ENCODE measurements around the gene COL9A2.

The COL9A2 gene

GRCh38 chr1:40301541-40302299 is 15.4 kb downstream of the COL9A2 start:
- no peaks in the 10 kb centered on the region for H3F3A ChIP-seq (ENCODE audit: insufficient read depth)
- no peaks in the 10 kb centered on the region for H3K9me2 ChIP-seq (replicated peaks; ENCODE audit: insufficient read depth, low read length)
- no peak overlapping the region for H3K4me3 ChIP-seq (ENCODE audit: insufficient read depth, low read length, poor library complexity, severe bottlenecking)
- H3K27ac ChIP-seq (ENCODE audit: low read depth, low read length) = no peak overlapping the region
- no peaks in the 10 kb centered on the region for H4K20me1 ChIP-seq (ENCODE audit: low read depth, low read length)
- TF ChIP-seq EZH2phosphoT487 (conservative IDR thresholded peaks at IDR 0.05; ENCODE audit: low read length) (no peak), CTCF (IDR thresholded peaks at IDR 0.05; ENCODE audit: insufficient read depth, low read length, poor library complexity, severe bottlenecking) (no peak)
- H3K4me2 ChIP-seq (ENCODE audit: low read depth, low read length, poor library complexity, severe bottlenecking) = no peak overlapping the region
- no peaks in the 10 kb centered on the region for H3K9me3 ChIP-seq (ENCODE audit: insufficient read depth, low read length)
- H2AFZ ChIP-seq (ENCODE audit: low read depth, low read length, severe bottlenecking) = no peak overlapping the region
- no peaks in the 10 kb centered on the region for H3K79me2 ChIP-seq (ENCODE audit: insufficient read depth, low read length)
- H3K36me3 ChIP-seq (ENCODE audit: low read length) = no peaks in the 10 kb centered on the region
- H3K9ac ChIP-seq (ENCODE audit: low read length) = no peak overlapping the region
- H3K27me3 ChIP-seq (ENCODE audit: low read length) = no peaks in the 10 kb centered on the region

DNA sequence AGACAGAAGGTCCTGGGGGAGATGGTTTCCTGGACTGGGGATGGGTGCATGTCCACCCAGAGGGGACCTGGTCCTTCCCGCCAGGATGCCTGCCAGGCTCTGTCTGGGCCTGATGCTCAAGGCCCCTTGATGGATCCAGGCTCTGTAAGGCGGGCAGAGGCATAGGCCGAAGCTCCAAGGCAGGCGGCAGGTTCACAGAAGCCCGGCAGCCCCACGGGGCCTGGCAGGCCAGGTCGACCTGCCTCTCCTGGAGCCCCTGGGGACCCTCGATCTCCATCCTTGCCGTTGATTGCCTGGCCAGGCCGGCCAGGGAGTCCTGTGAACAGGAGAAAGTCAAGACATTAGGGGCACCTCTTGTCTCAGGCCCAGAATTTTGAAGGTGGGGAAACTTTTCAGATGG is 16.0 kb downstream of the COL9A2 start:
- H3K9me3 ChIP-seq (ENCODE audit: insufficient read depth, low read length) = no peaks in the 10 kb centered on the region
- H3K9ac ChIP-seq (ENCODE audit: low read length) = no peak overlapping the region
- no peaks in the 10 kb centered on the region for H3F3A ChIP-seq (ENCODE audit: insufficient read depth)
- H3K27ac ChIP-seq (ENCODE audit: low read depth, low read length) = no peak overlapping the region
- no peaks in the 10 kb centered on the region for H3K9me2 ChIP-seq (replicated peaks; ENCODE audit: insufficient read depth, low read length)
- no peak overlapping the region for H3K4me3 ChIP-seq (ENCODE audit: insufficient read depth, low read length, poor library complexity, severe bottlenecking)
- H4K20me1 ChIP-seq (ENCODE audit: low read depth, low read length) = no peaks in the 10 kb centered on the region
- H3K4me2 ChIP-seq (ENCODE audit: low read depth, low read length, poor library complexity, severe bottlenecking) = no peak overlapping the region
- no peaks in the 10 kb centered on the region for H3K36me3 ChIP-seq (ENCODE audit: low read length)
- TF ChIP-seq CTCF (IDR thresholded peaks at IDR 0.05; ENCODE audit: insufficient read depth, low read length, poor library complexity, severe bottlenecking) (no peak), EZH2phosphoT487 (conservative IDR thresholded peaks at IDR 0.05; ENCODE audit: low read length) (no peak)
- H3K27me3 ChIP-seq (ENCODE audit: low read length) = no peaks in the 10 kb centered on the region
- H3K79me2 ChIP-seq (ENCODE audit: insufficient read depth, low read length) = no peaks in the 10 kb centered on the region
- H2AFZ ChIP-seq (ENCODE audit: low read depth, low read length, severe bottlenecking) = no peak overlapping the region

DNA sequence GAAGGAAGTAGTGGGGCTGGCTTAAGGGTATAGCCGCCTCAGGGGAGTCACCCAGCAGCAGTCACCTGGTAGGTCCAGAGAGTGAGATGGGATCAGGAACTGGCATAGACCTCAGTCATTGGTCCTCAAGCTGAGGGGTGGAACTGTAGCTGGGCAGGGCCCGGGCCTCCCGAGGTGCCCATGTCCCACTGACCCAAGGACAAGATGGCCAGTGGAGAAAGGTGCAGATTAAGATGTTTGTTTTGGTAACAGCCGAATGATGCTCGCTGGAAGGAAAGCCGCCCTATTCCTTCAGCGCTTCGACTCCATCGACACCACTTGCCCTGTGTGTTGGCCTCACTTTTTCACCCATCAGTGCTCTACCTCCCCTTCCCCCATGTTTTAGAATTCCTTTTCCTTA is 16.4 kb downstream of the COL9A2 start:
- no peaks in the 10 kb centered on the region for H4K20me1 ChIP-seq (ENCODE audit: low read depth, low read length)
- no peak overlapping the region for H3K4me2 ChIP-seq (ENCODE audit: low read depth, low read length, poor library complexity, severe bottlenecking)
- TF ChIP-seq CTCF (IDR thresholded peaks at IDR 0.05; ENCODE audit: insufficient read depth, low read length, poor library complexity, severe bottlenecking) (no peak), EZH2phosphoT487 (conservative IDR thresholded peaks at IDR 0.05; ENCODE audit: low read length) (no peak)

More for the DNA sequence above, 16.4 kb downstream of the COL9A2 start:
- Histone ChIP-seq H3K27ac (ENCODE audit: low read depth, low read length) (no peak overlapping the region), H3K79me2 (ENCODE audit: insufficient read depth, low read length) (no peaks in the 10 kb centered on the region), H3F3A (ENCODE audit: insufficient read depth) (no peaks in the 10 kb centered on the region), H3K36me3 (ENCODE audit: low read length) (no peaks in the 10 kb centered on the region), H3K4me3 (ENCODE audit: insufficient read depth, low read length, poor library complexity, severe bottlenecking) (no peak overlapping the region), H3K9me2 (replicated peaks; ENCODE audit: insufficient read depth, low read length) (no peaks in the 10 kb centered on the region), H3K9me3 (ENCODE audit: insufficient read depth, low read length) (no peaks in the 10 kb centered on the region), H3K27me3 (ENCODE audit: low read length) (no peaks in the 10 kb centered on the region), H2AFZ (ENCODE audit: low read depth, low read length, severe bottlenecking) (no peak overlapping the region), H3K9ac (ENCODE audit: low read length) (no peak overlapping the region)

Measured in SU-DHL-6 (cell line).